HEK293 (cell line): ENCODE measurements around the gene DPH6.

Experiments used
- CTCF ChIA-PET: fragments of 350-600 bp; formaldehyde crosslinking; extraction: SDS; loops from one replicate; lab custom pipeline; 2021; ENCODE audit warnings: antibody characterized with exemption; lab: Yijun Ruan, JAX
- POLR2A ChIA-PET: fragments of 300-600 bp; formaldehyde crosslinking; extraction: SDS; loops from one replicate; lab custom pipeline; 2020; ENCODE audit warnings: antibody characterized with exemption, inconsistent platforms; lab: Yijun Ruan, JAX
- H3K27ac ChIP-seq: fragments of 200-500 bp; sonication (Bioruptor generic); 2 replicates; pipeline ENCODE4 v1.5.1; 2014; ENCODE audit warnings: low read depth, low read length, control low read depth, inconsistent platforms; ENCODE audit errors: extremely low read depth
- H3K36me3 ChIP-seq, 2 experiments: fragments of 200-500 bp in 1 of 2; sonication (Bioruptor generic) in 1 of 2; 1 replicate in 1 of 2; 2 replicates in 1 of 2; pipeline ENCODE4 v1.5.1; 2014 to 2017; ENCODE audit warnings: inconsistent platforms in 2 of 2, low read length in 2 of 2; ENCODE audit not compliant: control insufficient read depth in 2 of 2, insufficient read depth in 1 of 2
- H3K4me1 ChIP-seq: fragments of 200-500 bp; sonication (Bioruptor generic); 2 replicates; pipeline ENCODE4 v1.5.1; 2014; ENCODE audit warnings: mild to moderate bottlenecking, low read length, inconsistent platforms; ENCODE audit not compliant: control insufficient read depth, insufficient read depth
- H3K4me3 ChIP-seq: 2 replicates; pipeline ENCODE4 v1.5.1; 2011; ENCODE audit warnings: low read depth, mild to moderate bottlenecking, control low read depth, low read length, moderate library complexity
- H3K9me3 ChIP-seq: fragments of 200-500 bp; sonication (Bioruptor generic); 2 replicates; pipeline ENCODE4 v1.5.1; 2014; ENCODE audit warnings: low read depth, low read length, inconsistent platforms; ENCODE audit not compliant: control insufficient read depth, insufficient read depth
- GLIS2 ChIP-seq: fragments of 450-650 bp; formaldehyde crosslinking; IDR thresholded peaks from 2 replicates; pipeline ENCODE4 v1.5.1; 2016; ENCODE audit warnings: missing biosample characterization, missing genetic modification characterization
- HOXA7 ChIP-seq: sonication (generic); formaldehyde crosslinking; IDR thresholded peaks from 2 replicates; pipeline ENCODE4 v1.8.1; 2022; ENCODE audit warnings: missing genetic modification reagents, borderline replicate concordance
- PBX3 ChIP-seq: sonication (generic); formaldehyde crosslinking; IDR thresholded peaks from 2 replicates; pipeline ENCODE4 v1.8.1; 2022; ENCODE audit warnings: mild to moderate bottlenecking, moderate library complexity, missing genetic modification reagents
- SP3 ChIP-seq: fragments of 450-650 bp; formaldehyde crosslinking; IDR thresholded peaks from 2 replicates; pipeline ENCODE4 v1.5.1; 2016; ENCODE audit warnings: missing biosample characterization, missing genetic modification characterization
- ZBTB20 ChIP-seq: fragments of 450-650 bp; formaldehyde crosslinking; IDR thresholded peaks from 2 replicates; pipeline ENCODE4 v1.5.1; 2016; ENCODE audit warnings: missing biosample characterization, missing genetic modification characterization
- ZBTB7A ChIP-seq: fragments of 450-650 bp; formaldehyde crosslinking; IDR thresholded peaks from 2 replicates; pipeline ENCODE4 v1.5.1; 2016; ENCODE audit warnings: low read depth, missing biosample characterization, missing genetic modification characterization
- ZEB2 ChIP-seq: fragments of 450-650 bp; formaldehyde crosslinking; IDR thresholded peaks from 2 replicates; pipeline ENCODE4 v1.5.1; 2016; ENCODE audit warnings: missing biosample characterization, missing genetic modification characterization
- ZNF10 ChIP-seq: fragments of 450-650 bp; formaldehyde crosslinking; IDR thresholded peaks from 2 replicates; pipeline ENCODE4 v1.5.1; 2017; ENCODE audit warnings: missing biosample characterization, missing genetic modification characterization
- ZNF138 ChIP-seq: fragments of 450-650 bp; formaldehyde crosslinking; IDR thresholded peaks from 2 replicates; pipeline ENCODE4 v1.5.1; 2016; ENCODE audit warnings: missing biosample characterization, missing genetic modification characterization, borderline replicate concordance
- ZNF146 ChIP-seq: fragments of 450-650 bp; formaldehyde crosslinking; IDR thresholded peaks from 2 replicates; pipeline ENCODE4 v1.5.1; 2016; ENCODE audit warnings: missing biosample characterization, missing genetic modification characterization
- ZNF155 ChIP-seq: fragments of 450-650 bp; formaldehyde crosslinking; IDR thresholded peaks from 2 replicates; pipeline ENCODE4 v1.5.1; 2016; ENCODE audit warnings: missing biosample characterization, missing genetic modification characterization
- ZNF248 ChIP-seq: fragments of 450-650 bp; formaldehyde crosslinking; IDR thresholded peaks from 2 replicates; pipeline ENCODE4 v1.5.1; 2017; ENCODE audit warnings: missing biosample characterization, missing genetic modification characterization
- ZNF302 ChIP-seq: fragments of 450-650 bp; formaldehyde crosslinking; IDR thresholded peaks from 2 replicates; pipeline ENCODE4 v1.5.1; 2016; ENCODE audit warnings: missing biosample characterization, missing genetic modification characterization, low read depth
- ZNF311 ChIP-seq: fragments of 450-650 bp; formaldehyde crosslinking; IDR thresholded peaks from 2 replicates; pipeline ENCODE4 v1.5.1; 2017; ENCODE audit warnings: missing biosample characterization, missing genetic modification characterization, borderline replicate concordance
- ZNF335 ChIP-seq: fragments of 450-650 bp; formaldehyde crosslinking; conservative IDR thresholded peaks from 2 replicates; pipeline ENCODE4 v1.5.1; 2016; ENCODE audit warnings: missing biosample characterization, missing genetic modification characterization
- ZNF350 ChIP-seq: fragments of 450-650 bp; formaldehyde crosslinking; IDR thresholded peaks from 2 replicates; pipeline ENCODE4 v1.5.0; 2017; ENCODE audit warnings: missing biosample characterization, mild to moderate bottlenecking, missing genetic modification characterization
- ZNF354C ChIP-seq: fragments of 450-650 bp; formaldehyde crosslinking; IDR thresholded peaks from 2 replicates; pipeline ENCODE4 v1.5.1; 2016; ENCODE audit warnings: missing biosample characterization, missing genetic modification characterization, low read depth, borderline replicate concordance
- ZNF37A ChIP-seq: fragments of 450-650 bp; IDR thresholded peaks from 2 replicates; pipeline ENCODE4 v1.5.1; 2018; ENCODE audit warnings: missing biosample characterization, missing genetic modification characterization
- ZNF404 ChIP-seq: fragments of 450-650 bp; formaldehyde crosslinking; IDR thresholded peaks from 2 replicates; pipeline ENCODE4 v1.5.1; 2017; ENCODE audit warnings: missing biosample characterization, missing genetic modification characterization
- ZNF521 ChIP-seq: fragments of 450-650 bp; formaldehyde crosslinking; IDR thresholded peaks from 2 replicates; pipeline ENCODE4 v1.5.1; 2017; ENCODE audit warnings: missing biosample characterization, mild to moderate bottlenecking, missing genetic modification characterization
- ZNF610 ChIP-seq: fragments of 450-650 bp; formaldehyde crosslinking; IDR thresholded peaks from 2 replicates; pipeline ENCODE4 v1.5.1; 2016; ENCODE audit warnings: missing biosample characterization, missing genetic modification characterization, borderline replicate concordance
- ZNF621 ChIP-seq: fragments of 450-650 bp; formaldehyde crosslinking; IDR thresholded peaks from 2 replicates; pipeline ENCODE4 v1.5.1; 2017; ENCODE audit warnings: missing biosample characterization, missing genetic modification characterization
- ZNF626 ChIP-seq: fragments of 450-650 bp; sonication (Bioruptor Pico); formaldehyde crosslinking; IDR thresholded peaks from 2 replicates; pipeline ENCODE4 v1.5.1; 2018; ENCODE audit warnings: missing biosample characterization, missing genetic modification characterization, inconsistent platforms
- ZNF660 ChIP-seq: fragments of 450-650 bp; IDR thresholded peaks from 2 replicates; pipeline ENCODE4 v1.5.1; 2018; ENCODE audit warnings: missing biosample characterization, mild to moderate bottlenecking, missing genetic modification characterization
- ZNF777 ChIP-seq: fragments of 450-650 bp; formaldehyde crosslinking; IDR thresholded peaks from 2 replicates; pipeline ENCODE4 v1.5.1; 2017; ENCODE audit warnings: missing biosample characterization, missing genetic modification characterization, borderline replicate concordance
- ZSCAN23 ChIP-seq: fragments of 450-650 bp; formaldehyde crosslinking; IDR thresholded peaks from 2 replicates; pipeline ENCODE4 v1.5.1; 2016; ENCODE audit warnings: missing biosample characterization, missing genetic modification characterization
- ZSCAN30 ChIP-seq: fragments of 450-650 bp; IDR thresholded peaks from 2 replicates; pipeline ENCODE4 v1.5.1; 2018; ENCODE audit warnings: missing biosample characterization, mild to moderate bottlenecking, missing genetic modification characterization, moderate library complexity
- TF ChIP-seq, protein P1 (sequence below): fragments of 450-650 bp; formaldehyde crosslinking; IDR thresholded peaks from 2 replicates; pipeline ENCODE4 v1.5.1; 2017; ENCODE audit warnings: missing biosample characterization, mild to moderate bottlenecking, missing genetic modification characterization, moderate library complexity
- TF ChIP-seq, protein P2 (sequence below): fragments of 450-650 bp; formaldehyde crosslinking; IDR thresholded peaks from 2 replicates; pipeline ENCODE4 v1.5.1; 2016; ENCODE audit warnings: missing biosample characterization, missing genetic modification characterization

The DPH6 gene

GRCh38 chr15:35477312-35478262 is 68.4 kb downstream of the DPH6 start:
- H3K9me3 ChIP-seq, result no peaks in the 10 kb centered on the region
- H3K4me1 ChIP-seq, result 0 out of 2 replicates have a peak, but pooled peaks cover 5% of the 10 kb centered on the region
- TF ChIP-seq PBX3 (CRISPR knock-in tag) (no peak), ZNF155 (tag by site-specific recombination) (no peak), ZNF404 (tag by site-specific recombination) (no peak), ZNF311 (tag by site-specific recombination) (no peak), ZNF660 (no peak), GLIS2 (tag by site-specific recombination) (no peak), ZNF146 (no peak), ZBTB7A (tag by site-specific recombination) (no peak), ZNF302 (tag by site-specific recombination) (no peak), ZEB2 (tag by site-specific recombination) (no peak), ZBTB20 (tag by site-specific recombination) (no peak), ZNF777 (no peak), ZNF248 (tag by site-specific recombination) (no peak)
- TF ChIP-seq, protein P1, sequence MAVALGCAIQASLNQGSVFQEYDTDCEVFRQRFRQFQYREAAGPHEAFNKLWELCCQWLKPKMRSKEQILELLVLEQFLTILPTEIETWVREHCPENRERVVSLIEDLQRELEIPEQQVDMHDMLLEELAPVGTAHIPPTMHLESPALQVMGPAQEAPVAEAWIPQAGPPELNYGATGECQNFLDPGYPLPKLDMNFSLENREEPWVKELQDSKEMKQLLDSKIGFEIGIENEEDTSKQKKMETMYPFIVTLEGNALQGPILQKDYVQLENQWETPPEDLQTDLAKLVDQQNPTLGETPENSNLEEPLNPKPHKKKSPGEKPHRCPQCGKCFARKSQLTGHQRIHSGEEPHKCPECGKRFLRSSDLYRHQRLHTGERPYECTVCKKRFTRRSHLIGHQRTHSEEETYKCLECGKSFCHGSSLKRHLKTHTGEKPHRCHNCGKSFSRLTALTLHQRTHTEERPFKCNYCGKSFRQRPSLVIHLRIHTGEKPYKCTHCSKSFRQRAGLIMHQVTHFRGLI (tag by site-specific recombination), result no peak
- CTCF ChIA-PET, result no interaction called here
- POLR2A ChIA-PET, result no interaction called here
- no peak overlapping the region for H3K27ac ChIP-seq
- H3K36me3 ChIP-seq, result no peaks in the 10 kb centered on the region
- no peak overlapping the region for H3K4me3 ChIP-seq

DNA sequence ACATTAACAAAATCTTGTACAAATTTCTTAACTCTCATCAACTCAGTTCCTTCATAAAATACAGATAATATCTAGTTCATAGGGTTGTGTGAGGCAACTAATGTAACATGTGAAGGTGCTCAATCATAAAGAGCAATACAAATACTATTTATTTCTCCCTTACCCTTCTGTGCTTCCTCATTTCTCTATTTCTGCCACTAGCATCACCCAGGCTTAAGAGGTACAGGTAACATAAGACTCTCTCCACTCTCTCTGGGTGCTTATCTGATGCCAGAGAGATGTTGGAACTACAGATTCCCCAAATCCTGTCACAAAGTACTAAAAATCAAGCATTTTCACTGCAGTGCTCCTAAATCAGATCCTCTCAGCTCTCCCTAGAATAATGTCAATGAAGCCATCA is 74.9 kb downstream of the DPH6 start:
- no peak overlapping the region for H3K4me3 ChIP-seq
- no peak overlapping the region for H3K27ac ChIP-seq
- H3K9me3 ChIP-seq, result no peaks in the 10 kb centered on the region
- TF ChIP-seq, protein P2, sequence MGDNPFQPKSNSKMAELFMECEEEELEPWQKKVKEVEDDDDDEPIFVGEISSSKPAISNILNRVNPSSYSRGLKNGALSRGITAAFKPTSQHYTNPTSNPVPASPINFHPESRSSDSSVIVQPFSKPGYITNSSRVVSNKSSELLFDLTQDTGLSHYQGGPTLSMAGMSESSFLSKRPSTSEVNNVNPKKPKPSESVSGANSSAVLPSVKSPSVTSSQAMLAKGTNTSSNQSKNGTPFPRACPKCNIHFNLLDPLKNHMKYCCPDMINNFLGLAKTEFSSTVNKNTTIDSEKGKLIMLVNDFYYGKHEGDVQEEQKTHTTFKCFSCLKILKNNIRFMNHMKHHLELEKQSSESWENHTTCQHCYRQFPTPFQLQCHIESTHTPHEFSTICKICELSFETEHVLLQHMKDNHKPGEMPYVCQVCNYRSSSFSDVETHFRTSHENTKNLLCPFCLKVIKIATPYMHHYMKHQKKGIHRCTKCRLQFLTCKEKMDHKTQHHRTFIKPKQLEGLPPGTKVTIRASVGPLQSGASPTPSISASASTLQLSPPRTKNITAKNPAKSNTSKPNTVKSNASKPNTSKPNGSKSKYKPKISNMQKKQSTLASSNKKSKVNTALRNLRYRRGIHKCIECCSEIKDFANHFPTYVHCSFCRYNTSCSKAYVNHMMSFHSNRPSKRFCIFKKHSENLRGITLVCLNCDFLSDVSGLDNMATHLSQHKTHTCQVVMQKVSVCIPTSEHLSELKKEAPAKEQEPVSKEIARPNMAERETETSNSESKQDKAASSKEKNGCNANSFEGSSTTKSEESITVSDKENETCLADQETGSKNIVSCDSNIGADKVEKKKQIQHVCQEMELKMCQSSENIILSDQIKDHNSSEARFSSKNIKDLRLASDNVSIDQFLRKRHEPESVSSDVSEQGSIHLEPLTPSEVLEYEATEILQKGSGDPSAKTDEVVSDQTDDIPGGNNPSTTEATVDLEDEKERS (tag by site-specific recombination), result no peak
- TF ChIP-seq ZNF521 (tag by site-specific recombination) (no peak), ZNF626 (no peak), ZNF621 (tag by site-specific recombination) (no peak), ZNF335 (no peak), HOXA7 (CRISPR knock-in tag) (no peak), ZNF610 (tag by site-specific recombination) (no peak), ZNF354C (no peak), ZNF350 (no peak), ZNF138 (tag by site-specific recombination) (no peak), ZSCAN23 (tag by site-specific recombination) (no peak), ZNF10 (tag by site-specific recombination) (no peak), ZSCAN30 (tag by site-specific recombination) (no peak), ZNF37A (tag by site-specific recombination) (no peak), SP3 (tag by site-specific recombination) (no peak)
- TF ChIP-seq, protein P1 (tag by site-specific recombination), result no peak
- ChIA-PET POLR2A (no interaction called here), CTCF (interaction anchor here (0.6 kb wide), 1 partner anchor 20 kb away, joined by 3 read pairs; no protein-coding TSS in a partner anchor)
- H3K4me1 ChIP-seq, result no peaks in the 10 kb centered on the region
- H3K36me3 ChIP-seq, result no peaks in the 10 kb centered on the region
